HepG2 (cell line): ENCODE results near the gene ACYP2. TPM values are rescaled to one million over a fixed set of nuclear protein-coding genes. Genes with fewer than 3 reads are reported as not detected.

Experiments used
- CCDC6 ChIP-seq: sonication (generic); formaldehyde crosslinking; IDR thresholded peaks from 2 replicates; pipeline ENCODE4 v1.8.1; 2022; ENCODE audit warnings: mild to moderate bottlenecking, missing genetic modification reagents, moderate library complexity
- CREB1 ChIP-seq, 2 experiments: fragments of 450-650 bp in 1 of 2; IDR thresholded peaks; 2 replicates each; pipeline ENCODE4 v1.6.1; 2016 to 2017; ENCODE audit warnings: control low read depth in 1 of 2, mild to moderate bottlenecking in 1 of 2, missing compliant biosample characterization in 1 of 2, missing genetic modification characterization in 1 of 2
- CREM ChIP-seq, 2 experiments: sonication (generic) in 1 of 2; formaldehyde crosslinking in 1 of 2; IDR thresholded peaks; 2 replicates each; pipeline versions ENCODE4 v1.4.0 to v1.6.1; 2016 to 2020; ENCODE audit warnings: antibody characterized with exemption in 1 of 2, mild to moderate bottlenecking in 1 of 2, missing genetic modification reagents in 1 of 2
- GATAD1 ChIP-seq: IDR thresholded peaks from 2 replicates; pipeline ENCODE4 v1.6.1; 2016; ENCODE audit warnings: missing genetic modification reagents, missing compliant biosample characterization
- GPN1 ChIP-seq: sonication (generic); formaldehyde crosslinking; IDR thresholded peaks from 2 replicates; pipeline ENCODE4 v1.5.1; 2020; ENCODE audit warnings: missing genetic modification reagents, borderline replicate concordance
- KLF13 ChIP-seq: sonication (generic); formaldehyde crosslinking; IDR thresholded peaks from 2 replicates; pipeline ENCODE4 v1.4.0; 2020; ENCODE audit warnings: mild to moderate bottlenecking, missing genetic modification reagents
- LCORL ChIP-seq, 2 experiments: fragments of 450-650 bp in 1 of 2; sonication (generic) in 1 of 2; formaldehyde crosslinking in 1 of 2; IDR thresholded peaks; 2 replicates each; pipeline versions ENCODE4 v1.5.0 to v1.6.1; 2017 to 2020; ENCODE audit warnings: antibody characterized with exemption in 1 of 2, missing genetic modification reagents in 1 of 2
- SALL2 ChIP-seq: sonication (generic); formaldehyde crosslinking; IDR thresholded peaks from 2 replicates; pipeline ENCODE4 v1.8.1; 2023; ENCODE audit warnings: mild to moderate bottlenecking, missing genetic modification reagents, inconsistent platforms
- ZNF296 ChIP-seq: sonication (generic); formaldehyde crosslinking; conservative IDR thresholded peaks from 2 replicates; pipeline ENCODE4 v1.5.0; 2020; ENCODE audit warnings: mild to moderate bottlenecking, missing genetic modification reagents
- ZNF615 ChIP-seq: sonication (generic); formaldehyde crosslinking; IDR thresholded peaks from 2 replicates; pipeline ENCODE4 v1.5.0; 2020; ENCODE audit warnings: mild to moderate bottlenecking, missing genetic modification reagents, borderline replicate concordance
- ZSCAN21 ChIP-seq: sonication (generic); formaldehyde crosslinking; IDR thresholded peaks from 2 replicates; pipeline ENCODE4 v1.8.0; 2022; ENCODE audit warnings: mild to moderate bottlenecking, missing genetic modification reagents, moderate library complexity, borderline replicate concordance
- polyA plus RNA-seq, 8 experiments: library from polyadenylated mRNA; depleted of rRNA in 3 of 8; stranded (reverse) in 7 of 8; unstranded in 1 of 8; fragments of >200 nt; fragmentation: Illumina TruSeq in 4 of 8; extraction: Trizol in 4 of 8; gene quantifications; 2 replicates each; pipeline versions ENCODE4 v1.2.1 to v1.2.3, GENCODE V29; 2011 to 2016; ENCODE audit warnings: low read depth in 4 of 8, missing spikeins in 1 of 8, mixed read lengths in 1 of 8; ENCODE audit not compliant: insufficient read depth in 1 of 8
- total RNA-seq, 5 experiments: library from RNA; depleted of rRNA; stranded (reverse); fragments of >200 nt; fragmentation: Illumina TruSeq; extraction: Trizol; gene quantifications; 2 replicates each; pipeline ENCODE4 v1.2.3, GENCODE V29; 2016; ENCODE audit warnings: low read depth in 1 of 5
- TF ChIP-seq, protein P1 (sequence below): sonication (generic); formaldehyde crosslinking; IDR thresholded peaks from 2 replicates; pipeline ENCODE4 v1.8.0; 2022; ENCODE audit warnings: mild to moderate bottlenecking, missing genetic modification reagents, moderate library complexity
- TF ChIP-seq, protein P2 (sequence below): sonication (generic); formaldehyde crosslinking; IDR thresholded peaks from 2 replicates; pipeline ENCODE4 v1.5.0; 2020; ENCODE audit warnings: missing genetic modification reagents
- TF ChIP-seq, protein P3 (sequence below): sonication (generic); IDR thresholded peaks from 2 replicates; pipeline ENCODE4 v1.6.1; 2016; ENCODE audit warnings: low read depth, borderline replicate concordance
- TF ChIP-seq, protein P4 (sequence below): sonication (generic); formaldehyde crosslinking; IDR thresholded peaks from 2 replicates; pipeline ENCODE4 v1.5.1; 2020; ENCODE audit warnings: mild to moderate bottlenecking, missing genetic modification reagents, moderate library complexity
- TF ChIP-seq, protein P5 (sequence below): sonication (generic); formaldehyde crosslinking; IDR thresholded peaks from 2 replicates; pipeline ENCODE4 v1.8.0; 2022; ENCODE audit warnings: mild to moderate bottlenecking, missing genetic modification reagents
- TF ChIP-seq, protein P6 (sequence below): sonication (generic); formaldehyde crosslinking; IDR thresholded peaks from 2 replicates; pipeline ENCODE4 v1.9.0; 2021; ENCODE audit warnings: missing genetic modification reagents, mild to moderate bottlenecking, borderline replicate concordance

Gene ACYP2
- total and polyA plus RNA-seq, 2 of the 13 experiments (the other 11 are each of a cell fraction or from before 2014, with no cell fraction given): 12.3 to 12.7 TPM

DNA sequence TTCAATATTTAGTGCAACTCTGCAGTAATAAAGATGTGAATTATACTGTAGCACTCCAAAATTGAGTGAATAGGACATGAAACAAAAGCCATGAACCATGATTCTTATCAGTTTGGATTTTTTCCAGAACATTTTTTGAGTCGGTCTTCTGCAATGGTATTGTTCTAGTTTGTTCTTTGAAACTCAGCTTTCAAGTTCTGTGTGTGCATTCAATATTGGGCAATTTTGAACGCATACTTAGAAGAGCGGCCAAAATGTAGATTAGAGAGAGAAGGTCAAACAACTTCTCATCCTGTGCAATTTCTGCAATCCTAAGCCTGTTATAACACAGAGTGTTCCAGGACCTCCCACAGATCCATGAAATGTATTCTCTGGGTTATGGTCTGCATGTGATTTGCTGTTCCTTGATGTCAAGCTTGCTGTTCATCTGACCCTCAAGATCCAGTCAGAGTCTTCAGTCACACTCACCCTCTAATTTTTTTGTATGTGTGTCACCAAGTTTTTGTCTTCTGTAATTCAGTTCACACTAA is 92.3 kb downstream of the ACYP2 start (continued):
- peak; percentile 97 for TF ChIP-seq CREM (IDR thresholded peaks at IDR 0.05)
- no peak for TF ChIP-seq CREM (CRISPR knock-in tag; IDR thresholded peaks at IDR 0.05)
- TF ChIP-seq, protein P1, sequence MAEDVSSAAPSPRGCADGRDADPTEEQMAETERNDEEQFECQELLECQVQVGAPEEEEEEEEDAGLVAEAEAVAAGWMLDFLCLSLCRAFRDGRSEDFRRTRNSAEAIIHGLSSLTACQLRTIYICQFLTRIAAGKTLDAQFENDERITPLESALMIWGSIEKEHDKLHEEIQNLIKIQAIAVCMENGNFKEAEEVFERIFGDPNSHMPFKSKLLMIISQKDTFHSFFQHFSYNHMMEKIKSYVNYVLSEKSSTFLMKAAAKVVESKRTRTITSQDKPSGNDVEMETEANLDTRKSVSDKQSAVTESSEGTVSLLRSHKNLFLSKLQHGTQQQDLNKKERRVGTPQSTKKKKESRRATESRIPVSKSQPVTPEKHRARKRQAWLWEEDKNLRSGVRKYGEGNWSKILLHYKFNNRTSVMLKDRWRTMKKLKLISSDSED: no peak
- peak; percentile 74; the same call in 1 of the 2 replicates for TF ChIP-seq CCDC6 (CRISPR knock-in tag)
- TF ChIP-seq GATAD1 (CRISPR knock-in tag): no peak
- TF ChIP-seq ZNF296 (CRISPR knock-in tag): no peak
- TF ChIP-seq, protein P2, sequence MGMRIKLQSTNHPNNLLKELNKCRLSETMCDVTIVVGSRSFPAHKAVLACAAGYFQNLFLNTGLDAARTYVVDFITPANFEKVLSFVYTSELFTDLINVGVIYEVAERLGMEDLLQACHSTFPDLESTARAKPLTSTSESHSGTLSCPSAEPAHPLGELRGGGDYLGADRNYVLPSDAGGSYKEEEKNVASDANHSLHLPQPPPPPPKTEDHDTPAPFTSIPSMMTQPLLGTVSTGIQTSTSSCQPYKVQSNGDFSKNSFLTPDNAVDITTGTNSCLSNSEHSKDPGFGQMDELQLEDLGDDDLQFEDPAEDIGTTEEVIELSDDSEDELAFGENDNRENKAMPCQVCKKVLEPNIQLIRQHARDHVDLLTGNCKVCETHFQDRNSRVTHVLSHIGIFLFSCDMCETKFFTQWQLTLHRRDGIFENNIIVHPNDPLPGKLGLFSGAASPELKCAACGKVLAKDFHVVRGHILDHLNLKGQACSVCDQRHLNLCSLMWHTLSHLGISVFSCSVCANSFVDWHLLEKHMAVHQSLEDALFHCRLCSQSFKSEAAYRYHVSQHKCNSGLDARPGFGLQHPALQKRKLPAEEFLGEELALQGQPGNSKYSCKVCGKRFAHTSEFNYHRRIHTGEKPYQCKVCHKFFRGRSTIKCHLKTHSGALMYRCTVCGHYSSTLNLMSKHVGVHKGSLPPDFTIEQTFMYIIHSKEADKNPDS (CRISPR knock-in tag): peak; percentile 45; the same call in 1 of the 2 replicates
- TF ChIP-seq KLF13: no peak
- no peak for TF ChIP-seq ZSCAN21 (CRISPR knock-in tag)
- no peak; the same call in 1 of the 2 replicates for TF ChIP-seq ZNF615 (CRISPR knock-in tag)
- no peak for TF ChIP-seq CREB1 (IDR thresholded peaks at IDR 0.05)
- peak; percentile 84 for TF ChIP-seq CREB1 (CRISPR knock-in tag; IDR thresholded peaks at IDR 0.05)
- no peak for TF ChIP-seq GPN1 (CRISPR knock-in tag)
- peak; percentile 98 for TF ChIP-seq LCORL (IDR thresholded peaks at IDR 0.05)
- TF ChIP-seq LCORL (CRISPR knock-in tag; IDR thresholded peaks at IDR 0.05): peak; percentile 98
- TF ChIP-seq SALL2: peak; percentile 24; the same call in 1 of the 2 replicates
- TF ChIP-seq, protein P3, sequence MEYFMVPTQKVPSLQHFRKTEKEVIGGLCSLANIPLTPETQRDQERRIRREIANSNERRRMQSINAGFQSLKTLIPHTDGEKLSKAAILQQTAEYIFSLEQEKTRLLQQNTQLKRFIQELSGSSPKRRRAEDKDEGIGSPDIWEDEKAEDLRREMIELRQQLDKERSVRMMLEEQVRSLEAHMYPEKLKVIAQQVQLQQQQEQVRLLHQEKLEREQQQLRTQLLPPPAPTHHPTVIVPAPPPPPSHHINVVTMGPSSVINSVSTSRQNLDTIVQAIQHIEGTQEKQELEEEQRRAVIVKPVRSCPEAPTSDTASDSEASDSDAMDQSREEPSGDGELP: no peak; the same call in 1 of the 2 replicates
- TF ChIP-seq, protein P4, sequence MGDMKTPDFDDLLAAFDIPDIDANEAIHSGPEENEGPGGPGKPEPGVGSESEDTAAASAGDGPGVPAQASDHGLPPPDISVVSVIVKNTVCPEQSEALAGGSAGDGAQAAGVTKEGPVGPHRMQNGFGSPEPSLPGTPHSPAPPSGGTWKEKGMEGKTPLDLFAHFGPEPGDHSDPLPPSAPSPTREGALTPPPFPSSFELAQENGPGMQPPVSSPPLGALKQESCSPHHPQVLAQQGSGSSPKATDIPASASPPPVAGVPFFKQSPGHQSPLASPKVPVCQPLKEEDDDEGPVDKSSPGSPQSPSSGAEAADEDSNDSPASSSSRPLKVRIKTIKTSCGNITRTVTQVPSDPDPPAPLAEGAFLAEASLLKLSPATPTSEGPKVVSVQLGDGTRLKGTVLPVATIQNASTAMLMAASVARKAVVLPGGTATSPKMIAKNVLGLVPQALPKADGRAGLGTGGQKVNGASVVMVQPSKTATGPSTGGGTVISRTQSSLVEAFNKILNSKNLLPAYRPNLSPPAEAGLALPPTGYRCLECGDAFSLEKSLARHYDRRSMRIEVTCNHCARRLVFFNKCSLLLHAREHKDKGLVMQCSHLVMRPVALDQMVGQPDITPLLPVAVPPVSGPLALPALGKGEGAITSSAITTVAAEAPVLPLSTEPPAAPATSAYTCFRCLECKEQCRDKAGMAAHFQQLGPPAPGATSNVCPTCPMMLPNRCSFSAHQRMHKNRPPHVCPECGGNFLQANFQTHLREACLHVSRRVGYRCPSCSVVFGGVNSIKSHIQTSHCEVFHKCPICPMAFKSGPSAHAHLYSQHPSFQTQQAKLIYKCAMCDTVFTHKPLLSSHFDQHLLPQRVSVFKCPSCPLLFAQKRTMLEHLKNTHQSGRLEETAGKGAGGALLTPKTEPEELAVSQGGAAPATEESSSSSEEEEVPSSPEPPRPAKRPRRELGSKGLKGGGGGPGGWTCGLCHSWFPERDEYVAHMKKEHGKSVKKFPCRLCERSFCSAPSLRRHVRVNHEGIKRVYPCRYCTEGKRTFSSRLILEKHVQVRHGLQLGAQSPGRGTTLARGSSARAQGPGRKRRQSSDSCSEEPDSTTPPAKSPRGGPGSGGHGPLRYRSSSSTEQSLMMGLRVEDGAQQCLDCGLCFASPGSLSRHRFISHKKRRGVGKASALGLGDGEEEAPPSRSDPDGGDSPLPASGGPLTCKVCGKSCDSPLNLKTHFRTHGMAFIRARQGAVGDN (CRISPR knock-in tag): no peak
- TF ChIP-seq, protein P5, sequence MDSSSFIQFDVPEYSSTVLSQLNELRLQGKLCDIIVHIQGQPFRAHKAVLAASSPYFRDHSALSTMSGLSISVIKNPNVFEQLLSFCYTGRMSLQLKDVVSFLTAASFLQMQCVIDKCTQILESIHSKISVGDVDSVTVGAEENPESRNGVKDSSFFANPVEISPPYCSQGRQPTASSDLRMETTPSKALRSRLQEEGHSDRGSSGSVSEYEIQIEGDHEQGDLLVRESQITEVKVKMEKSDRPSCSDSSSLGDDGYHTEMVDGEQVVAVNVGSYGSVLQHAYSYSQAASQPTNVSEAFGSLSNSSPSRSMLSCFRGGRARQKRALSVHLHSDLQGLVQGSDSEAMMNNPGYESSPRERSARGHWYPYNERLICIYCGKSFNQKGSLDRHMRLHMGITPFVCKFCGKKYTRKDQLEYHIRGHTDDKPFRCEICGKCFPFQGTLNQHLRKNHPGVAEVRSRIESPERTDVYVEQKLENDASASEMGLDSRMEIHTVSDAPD (CRISPR knock-in tag): no peak; the same call in 1 of the 2 replicates
- TF ChIP-seq, protein P6, sequence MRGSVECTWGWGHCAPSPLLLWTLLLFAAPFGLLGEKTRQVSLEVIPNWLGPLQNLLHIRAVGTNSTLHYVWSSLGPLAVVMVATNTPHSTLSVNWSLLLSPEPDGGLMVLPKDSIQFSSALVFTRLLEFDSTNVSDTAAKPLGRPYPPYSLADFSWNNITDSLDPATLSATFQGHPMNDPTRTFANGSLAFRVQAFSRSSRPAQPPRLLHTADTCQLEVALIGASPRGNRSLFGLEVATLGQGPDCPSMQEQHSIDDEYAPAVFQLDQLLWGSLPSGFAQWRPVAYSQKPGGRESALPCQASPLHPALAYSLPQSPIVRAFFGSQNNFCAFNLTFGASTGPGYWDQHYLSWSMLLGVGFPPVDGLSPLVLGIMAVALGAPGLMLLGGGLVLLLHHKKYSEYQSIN: no peak
